ENCODE data around the gene SLCO3A1.

The SLCO3A1 gene

DNA sequence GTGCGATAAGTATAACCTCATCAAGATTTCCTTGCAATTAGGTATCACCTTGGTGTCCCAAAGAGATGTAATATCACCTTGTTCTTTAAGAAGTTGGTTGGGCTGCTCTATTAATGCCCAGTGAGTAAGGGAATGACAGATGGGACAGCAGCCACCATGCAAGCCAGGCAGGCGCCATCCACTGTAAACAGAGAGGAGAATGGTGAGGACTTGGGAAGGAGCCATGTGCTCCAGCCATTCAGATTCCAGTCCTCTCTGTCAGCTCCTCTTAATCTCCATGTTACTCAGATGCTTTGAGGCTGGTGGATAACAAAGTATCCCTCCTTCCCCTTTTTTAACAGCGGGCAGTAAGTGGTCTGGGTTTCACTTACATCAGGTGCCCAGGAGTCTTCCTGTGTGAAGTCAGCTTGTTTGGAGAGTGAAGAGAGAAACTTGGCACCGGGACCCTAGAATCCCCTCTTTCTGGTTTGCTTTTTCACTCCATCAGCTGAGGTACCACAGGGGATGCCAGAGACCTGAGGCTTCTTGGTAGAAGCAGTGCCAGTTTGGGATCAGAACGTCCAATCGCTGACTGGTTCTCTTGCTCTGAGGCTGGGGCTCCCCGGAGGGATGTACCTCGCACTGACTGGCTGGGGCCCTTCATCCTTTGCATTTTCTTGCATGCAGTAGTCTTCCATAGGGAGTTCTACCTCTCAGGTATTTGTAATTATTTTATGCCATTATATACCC lies 29.5 kb downstream of the SLCO3A1 start:
- no peak for DNase-seq (ENCODE audit: low spot score)

DNA sequence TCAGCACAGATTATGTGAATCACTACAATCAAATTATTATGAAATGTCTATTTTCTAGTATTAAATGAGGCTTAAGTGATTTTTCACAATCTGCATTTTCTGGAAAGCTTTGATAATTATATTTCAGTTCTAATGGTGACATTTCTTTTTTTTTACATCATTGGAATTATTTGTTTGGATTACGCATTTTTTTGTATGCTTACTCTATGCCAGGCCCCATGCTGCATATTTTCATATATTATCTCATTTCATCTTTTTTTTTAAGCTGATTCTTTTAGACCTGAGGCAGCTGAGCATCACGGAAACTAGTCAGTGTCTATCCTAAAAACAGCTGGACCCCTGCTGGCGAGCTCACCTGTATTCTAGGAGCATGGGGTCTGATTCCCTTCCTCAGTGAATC lies 31.1 kb downstream of the SLCO3A1 start:
- no peak for DNase-seq (ENCODE audit: low spot score)

DNA sequence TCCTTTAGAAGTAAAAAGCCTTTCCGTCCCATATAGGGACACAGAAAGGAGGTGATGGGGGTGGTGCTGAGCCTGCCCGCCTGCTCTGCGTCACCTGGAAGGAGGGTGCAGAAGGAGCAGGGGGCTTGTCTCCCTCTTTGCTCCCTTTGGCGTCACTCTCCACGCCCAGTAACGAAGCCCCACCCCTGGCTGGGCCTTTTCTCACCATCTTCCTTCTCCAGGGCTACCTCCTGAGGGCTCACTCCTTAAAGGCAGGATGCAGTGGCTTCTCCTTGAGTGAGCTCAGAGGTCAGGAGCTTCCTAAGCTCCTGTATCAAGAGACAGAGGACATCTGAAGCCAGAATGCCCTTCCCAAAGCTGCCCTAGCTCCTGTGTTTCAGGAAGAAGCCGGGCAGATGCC lies 31.5 kb downstream of the SLCO3A1 start:
- no peak for DNase-seq (ENCODE audit: low spot score)

GRCh38 chr15:91885714-91886270 lies 32.3 kb downstream of the SLCO3A1 start:
- DNase-seq (ENCODE audit: low spot score) = no peak

GRCh38 chr15:91886878-91887277 lies 33.4 kb downstream of the SLCO3A1 start:
- DNase-seq (ENCODE audit: low spot score) = no peak

DNA sequence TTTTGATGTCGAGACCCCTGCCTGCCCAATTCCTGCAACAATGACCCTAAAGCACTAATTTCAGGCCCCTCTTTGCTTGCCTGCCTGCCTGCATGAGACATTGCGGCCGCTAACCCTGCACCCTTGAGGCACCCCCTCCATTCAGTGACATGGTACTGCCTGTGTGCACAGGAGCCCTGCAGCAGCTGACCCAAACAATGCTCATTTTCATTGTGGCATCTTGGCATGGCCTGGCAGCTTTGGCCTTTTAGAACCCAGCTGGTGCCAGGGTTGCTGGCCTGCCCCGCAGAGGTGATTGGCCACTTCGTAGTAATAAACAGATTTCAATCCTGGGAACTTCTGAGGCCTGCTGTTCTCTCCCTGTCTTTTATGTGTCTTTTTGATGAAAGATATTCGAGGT lies 33.8 kb downstream of the SLCO3A1 start:
- DNase-seq (ENCODE audit: low spot score) = no peak

GRCh38 chr15:91887921-91888373 lies 34.4 kb downstream of the SLCO3A1 start:
- no peak for DNase-seq (ENCODE audit: low spot score)

- no peak for DNase-seq (ENCODE audit: low spot score)
These were observed 35.8 kb downstream of the SLCO3A1 start for GRCh38 chr15:91889111-91889815.

- DNase-seq (ENCODE audit: low spot score) = no peak
These were observed 37.1 kb downstream of the SLCO3A1 start for GRCh38 chr15:91890614-91891013.

DNA sequence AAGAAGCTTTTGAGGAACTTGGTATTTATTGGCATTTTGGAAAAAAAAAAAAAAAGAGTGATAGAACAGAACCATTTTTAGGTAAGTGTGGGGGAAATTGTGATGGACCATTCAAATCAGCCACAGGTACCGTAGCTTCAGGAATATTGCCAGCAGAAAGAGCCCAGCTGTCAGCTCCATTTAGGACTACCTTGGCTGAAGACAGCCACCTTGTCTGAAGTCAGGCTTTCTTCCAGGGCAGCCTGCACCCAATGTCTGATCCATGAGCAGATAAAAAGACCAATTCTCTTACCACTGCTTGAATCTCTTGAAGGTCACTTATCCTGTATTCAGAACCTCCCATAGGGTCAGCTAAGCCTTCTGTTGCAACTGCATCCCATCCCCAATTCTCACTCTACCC lies 37.6 kb downstream of the SLCO3A1 start:
- DNase-seq (ENCODE audit: low spot score) = no peak

- DNase-seq (ENCODE audit: low spot score) = no peak
These were observed 38.4 kb downstream of the SLCO3A1 start for GRCh38 chr15:91891788-91892345.

- no peak for DNase-seq (ENCODE audit: low spot score)
These were observed 38.9 kb downstream of the SLCO3A1 start for GRCh38 chr15:91892436-91892835.

GRCh38 chr15:91894606-91895005 lies 41.1 kb downstream of the SLCO3A1 start:
- DNase-seq (ENCODE audit: low spot score) = no peak

- DNase-seq (ENCODE audit: low spot score) = no peak
These were observed 41.5 kb downstream of the SLCO3A1 start for GRCh38 chr15:91895051-91895450.

GRCh38 chr15:91896341-91897055 lies 43.0 kb downstream of the SLCO3A1 start:
- DNase-seq (ENCODE audit: low spot score) = no peak

- DNase-seq (ENCODE audit: low spot score) = no peak
These were observed 44.3 kb downstream of the SLCO3A1 start for GRCh38 chr15:91897585-91898372.

DNA sequence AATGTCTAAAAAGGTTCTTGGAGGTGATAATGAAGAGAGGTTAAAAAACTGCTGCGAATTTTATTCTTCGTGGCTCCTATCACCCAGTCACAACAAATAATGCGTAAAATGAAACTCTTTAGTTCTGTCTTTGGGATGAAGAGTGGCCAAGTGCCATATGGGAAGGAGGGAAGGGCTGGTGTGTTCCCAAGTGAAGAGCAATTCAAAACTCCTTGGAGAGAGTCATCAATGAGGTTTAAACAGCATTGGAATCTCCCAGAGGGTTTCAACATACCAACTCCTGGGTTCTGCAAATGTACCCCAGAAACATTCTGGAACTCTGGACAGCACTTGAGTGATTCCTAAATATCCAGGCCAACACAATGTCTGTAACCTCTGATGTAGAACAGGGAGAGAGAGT lies 45.3 kb downstream of the SLCO3A1 start:
- DNase-seq (ENCODE audit: low spot score) = no peak

GRCh38 chr15:91904942-91905341 lies 51.4 kb downstream of the SLCO3A1 start:
- no peak for DNase-seq (ENCODE audit: low spot score)

DNA sequence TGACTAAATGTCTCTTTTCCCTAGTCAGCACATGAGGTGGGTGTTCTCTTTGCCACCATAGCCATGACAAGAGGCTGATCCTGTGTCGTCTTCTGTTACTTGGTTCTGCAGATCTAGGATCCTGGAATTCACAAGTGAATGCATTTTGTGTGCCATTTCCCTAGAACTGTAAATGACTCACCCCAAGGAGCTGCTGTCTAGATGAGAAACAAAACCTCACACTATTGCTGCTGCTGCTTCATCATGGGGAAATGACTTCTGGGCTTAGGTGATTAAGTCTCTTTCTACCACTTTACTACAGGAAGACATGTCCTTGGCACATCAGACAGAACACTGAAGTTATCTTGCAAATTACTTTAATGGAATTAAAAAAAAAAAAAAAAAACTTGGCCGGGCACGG lies 54.9 kb downstream of the SLCO3A1 start:
- DNase-seq (ENCODE audit: low spot score) = peak; percentile 46

DNA sequence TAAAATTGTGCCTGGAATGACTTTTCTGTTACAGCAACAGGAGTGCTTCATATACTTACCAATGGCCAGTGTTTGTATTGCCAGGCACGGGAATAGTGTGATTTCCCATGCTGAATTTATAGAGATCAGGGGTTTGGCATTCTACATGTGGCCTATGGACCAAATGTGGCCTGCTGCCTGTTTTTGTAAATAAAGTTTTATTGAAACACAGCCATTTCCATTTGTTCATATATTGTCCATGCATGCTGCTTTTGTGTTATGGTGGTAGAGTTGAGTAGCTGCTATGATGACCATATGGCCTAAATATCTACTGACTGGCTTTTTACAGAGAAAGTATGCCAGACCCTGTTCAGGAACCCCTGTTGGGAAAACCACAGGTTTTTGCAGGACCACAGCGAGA lies 55.6 kb downstream of the SLCO3A1 start:
- no peak for DNase-seq (ENCODE audit: low spot score)

GRCh38 chr15:91909574-91909973 lies 56.1 kb downstream of the SLCO3A1 start:
- no peak for DNase-seq (ENCODE audit: low spot score)

DNA sequence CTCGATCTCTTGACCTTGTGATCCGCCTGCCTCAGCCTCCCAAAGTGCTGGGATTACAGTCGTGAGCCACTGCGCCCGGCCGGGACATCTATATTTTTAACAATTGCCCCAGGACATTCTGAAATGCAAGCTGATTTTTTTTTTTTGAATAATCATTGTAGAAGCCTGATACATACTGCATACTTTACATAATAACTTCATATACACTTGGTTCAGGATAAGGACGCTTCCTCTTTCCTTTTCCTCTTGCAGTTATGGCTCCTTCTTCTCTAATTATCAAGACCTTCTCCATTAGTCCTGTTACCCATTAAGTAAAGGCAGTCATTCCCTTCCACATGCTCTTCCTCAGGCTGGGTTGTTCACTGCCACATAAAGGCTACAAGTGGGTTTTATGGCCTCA lies 58.3 kb downstream of the SLCO3A1 start:
- DNase-seq (ENCODE audit: low spot score) = no peak

Measured in RKO (cell line).